GM10266 (cell line): ENCODE results near the gene SUPV3L1.

ENCODE experiments used
- DNase-seq: peaks from one replicate; pipeline ENCODE4 v3.0.0; 2012; ENCODE audit errors: extremely low spot score
- TF ChIP-seq, protein P1 (sequence below): IDR thresholded peaks from 2 replicates; pipeline ENCODE4 v1.5.1; 2012; ENCODE audit warnings: mild to moderate bottlenecking, low read depth; ENCODE audit not compliant: control insufficient read depth, insufficient read depth; ENCODE audit errors: missing control alignments

Gene SUPV3L1

GRCh38 chr10:69241575-69241974 lies 61.5 kb downstream of the SUPV3L1 start:
- TF ChIP-seq, protein P1, sequence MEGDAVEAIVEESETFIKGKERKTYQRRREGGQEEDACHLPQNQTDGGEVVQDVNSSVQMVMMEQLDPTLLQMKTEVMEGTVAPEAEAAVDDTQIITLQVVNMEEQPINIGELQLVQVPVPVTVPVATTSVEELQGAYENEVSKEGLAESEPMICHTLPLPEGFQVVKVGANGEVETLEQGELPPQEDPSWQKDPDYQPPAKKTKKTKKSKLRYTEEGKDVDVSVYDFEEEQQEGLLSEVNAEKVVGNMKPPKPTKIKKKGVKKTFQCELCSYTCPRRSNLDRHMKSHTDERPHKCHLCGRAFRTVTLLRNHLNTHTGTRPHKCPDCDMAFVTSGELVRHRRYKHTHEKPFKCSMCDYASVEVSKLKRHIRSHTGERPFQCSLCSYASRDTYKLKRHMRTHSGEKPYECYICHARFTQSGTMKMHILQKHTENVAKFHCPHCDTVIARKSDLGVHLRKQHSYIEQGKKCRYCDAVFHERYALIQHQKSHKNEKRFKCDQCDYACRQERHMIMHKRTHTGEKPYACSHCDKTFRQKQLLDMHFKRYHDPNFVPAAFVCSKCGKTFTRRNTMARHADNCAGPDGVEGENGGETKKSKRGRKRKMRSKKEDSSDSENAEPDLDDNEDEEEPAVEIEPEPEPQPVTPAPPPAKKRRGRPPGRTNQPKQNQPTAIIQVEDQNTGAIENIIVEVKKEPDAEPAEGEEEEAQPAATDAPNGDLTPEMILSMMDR = no peak
- DNase-seq = no peak

- TF ChIP-seq, protein P1 = no peak
- DNase-seq = no peak
Measured at GRCh38 chr10:69242040-69242851, 62.2 kb downstream of the SUPV3L1 start.

- no peak for DNase-seq
Measured at GRCh38 chr10:69242852-69243212, 62.8 kb downstream of the SUPV3L1 start.

DNA sequence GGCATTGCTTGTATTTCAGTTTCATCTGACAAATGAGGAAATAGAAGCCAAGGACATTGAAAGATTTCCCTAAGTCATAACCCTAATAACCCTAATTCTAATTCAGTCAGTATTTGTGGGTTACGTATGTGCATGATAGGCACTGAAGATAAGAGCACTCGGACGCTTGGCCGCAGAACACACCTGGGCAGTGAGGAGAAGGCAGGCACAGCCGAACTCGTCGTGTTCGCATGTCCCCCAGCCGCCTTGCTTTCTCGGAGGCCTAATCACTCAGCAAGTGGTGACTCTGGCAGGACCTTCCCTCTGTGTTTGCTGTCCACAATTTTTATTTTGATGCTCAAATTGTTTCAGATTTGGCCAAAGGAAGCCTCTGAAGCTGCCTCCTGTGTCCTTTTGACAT lies 63.8 kb downstream of the SUPV3L1 start:
- TF ChIP-seq, protein P1 = no peak
- no peak for DNase-seq

More at GRCh38 chr10:69242852-69243212, 62.8 kb downstream of the SUPV3L1 start:
- TF ChIP-seq, protein P1 = no peak

GRCh38 chr10:69246036-69246435 lies 66.0 kb downstream of the SUPV3L1 start:
- TF ChIP-seq, protein P1 = no peak
- no peak for DNase-seq

GRCh38 chr10:69246581-69247312 lies 66.7 kb downstream of the SUPV3L1 start:
- DNase-seq = no peak
- TF ChIP-seq, protein P1 = no peak

DNA sequence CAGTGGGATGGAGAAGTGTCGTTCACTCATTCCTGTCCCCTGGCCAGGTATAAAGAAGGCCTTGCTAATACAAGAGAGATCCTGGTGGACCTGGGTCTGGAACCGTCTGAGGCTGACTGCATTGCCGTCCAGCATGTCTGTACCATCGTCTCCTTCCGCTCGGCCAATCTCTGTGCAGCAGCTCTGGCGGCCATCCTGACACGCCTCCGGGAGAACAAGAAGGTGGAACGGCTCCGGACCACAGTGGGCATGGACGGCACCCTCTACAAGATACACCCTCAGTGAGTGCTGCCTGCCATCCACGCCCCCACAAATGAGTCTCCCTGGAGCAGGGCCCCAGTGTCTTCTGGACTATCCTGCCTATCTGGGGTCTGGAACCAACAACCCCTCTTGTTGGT lies 67.3 kb downstream of the SUPV3L1 start:
- no peak for DNase-seq
- TF ChIP-seq, protein P1 = no peak
